ENCODE measurements around the gene GPS2.

GPS2 gene

GRCh38 chr17:7315570-7316235 lies 543 bp upstream of the GPS2 start:
- no peak for DNase-seq

GRCh38 chr17:7313890-7314718 lies 1.1 kb downstream of the GPS2 start:
- no peak for DNase-seq

GRCh38 chr17:7313088-7313889 lies 1.9 kb downstream of the GPS2 start:
- no peak for DNase-seq

- DNase-seq = no peak
Measured at GRCh38 chr17:7312432-7313087, 2.6 kb downstream of the GPS2 start.

- DNase-seq = no peak
Measured at GRCh38 chr17:7311110-7311705, 4.0 kb downstream of the GPS2 start.

- DNase-seq = no peak
Measured at GRCh38 chr17:7309628-7310027, 5.5 kb downstream of the GPS2 start.

GRCh38 chr17:7308625-7309433 lies 6.3 kb downstream of the GPS2 start:
- DNase-seq = peak; percentile 92

- DNase-seq = peak; percentile 69
Measured at GRCh38 chr17:7307686-7308624, 7.2 kb downstream of the GPS2 start.

GRCh38 chr17:7306911-7307685 lies 8.1 kb downstream of the GPS2 start, which contains the start of gene EIF5A:
TSS of gene EIF5A (plus strand) at chr17:7307628. CDS start at chr17:7309636, 2,008 bp downstream.
- peak; percentile 100 for DNase-seq

- no peak for DNase-seq
Measured at GRCh38 chr17:7304179-7304578, 11.0 kb downstream of the GPS2 start.

GRCh38 chr17:7296189-7296861 lies 18.8 kb downstream of the GPS2 start:
- DNase-seq = peak; percentile 93

GRCh38 chr17:7295230-7296180 lies 19.7 kb downstream of the GPS2 start:
- DNase-seq = no peak

GRCh38 chr17:7294614-7295153 lies 20.5 kb downstream of the GPS2 start, which contains the start of gene YBX2:
TSS of gene YBX2 (minus strand) at chr17:7294639. CDS start at chr17:7294500, 139 bp downstream.
- no peak for DNase-seq

GRCh38 chr17:7293816-7294613 lies 21.1 kb downstream of the GPS2 start:
- no peak for DNase-seq

- DNase-seq = no peak
Measured at GRCh38 chr17:7293159-7293558, 22.0 kb downstream of the GPS2 start.

GRCh38 chr17:7292729-7293128 lies 22.4 kb downstream of the GPS2 start:
- DNase-seq = no peak
